DOHH2 (cell line): ENCODE results near the gene SYCE1.

Experiments
- H3F3A ChIP-seq: fragments of 200-600 bp; sonication (generic), shearing (Covaris generic); 2 replicates; pipeline ENCODE4 v1.6.0; 2016; ENCODE audit warnings: antibody characterized with exemption, mild to moderate bottlenecking; ENCODE audit not compliant: control insufficient read depth, insufficient read depth
- H3K27ac ChIP-seq: fragments of 200-600 bp; sonication (generic); 2 replicates; pipeline ENCODE4 v1.5.1; 2014; ENCODE audit warnings: low read depth, mild to moderate bottlenecking, low read length, moderate library complexity
- H3K27me3 ChIP-seq: fragments of 200-600 bp; sonication (generic); 2 replicates; pipeline ENCODE4 v1.6.1; 2014; ENCODE audit warnings: mild to moderate bottlenecking, low read length, mixed read lengths; ENCODE audit not compliant: control insufficient read depth
- H3K36me3 ChIP-seq: fragments of 200-600 bp; sonication (generic); 2 replicates; pipeline ENCODE4 v1.6.1; 2014; ENCODE audit warnings: mild to moderate bottlenecking, low read length, moderate library complexity, mixed read lengths; ENCODE audit not compliant: control insufficient read depth
- H3K4me1 ChIP-seq: fragments of 200-600 bp; sonication (generic); 2 replicates; pipeline ENCODE4 v1.6.1; 2014; ENCODE audit warnings: mild to moderate bottlenecking, low read length, mixed read lengths; ENCODE audit not compliant: control insufficient read depth
- H3K4me2 ChIP-seq: fragments of 200-600 bp; sonication (generic); 2 replicates; pipeline ENCODE4 v1.6.0; 2014; ENCODE audit warnings: mild to moderate bottlenecking, low read length, moderate library complexity
- H3K4me3 ChIP-seq: fragments of 200-600 bp; sonication (generic); 2 replicates; pipeline ENCODE4 v1.5.1; 2014; ENCODE audit warnings: mild to moderate bottlenecking, low read length, mixed read lengths
- H3K79me2 ChIP-seq: fragments of 200-600 bp; sonication (generic); 2 replicates; pipeline ENCODE4 v1.6.1; 2014; ENCODE audit warnings: mild to moderate bottlenecking, low read length, mixed read lengths; ENCODE audit not compliant: control insufficient read depth
- H3K9me2 ChIP-seq: fragments of 200-600 bp; sonication (generic); replicated peaks from 2 replicates; pipeline ENCODE4 v1.6.1; 2014; ENCODE audit warnings: mild to moderate bottlenecking, low read length, mixed read lengths; ENCODE audit not compliant: control insufficient read depth
- H3K9me3 ChIP-seq: fragments of 200-600 bp; sonication (generic); 2 replicates; pipeline ENCODE4 v1.6.1; 2014; ENCODE audit warnings: antibody characterized with exemption, low read length, mixed read lengths; ENCODE audit not compliant: control insufficient read depth, insufficient read depth
- H4K20me1 ChIP-seq: fragments of 200-600 bp; sonication (generic); 2 replicates; pipeline ENCODE4 v1.6.0; 2014; ENCODE audit warnings: low read depth, mild to moderate bottlenecking, antibody characterized with exemption, low read length, moderate library complexity; ENCODE audit not compliant: control insufficient read depth, insufficient read depth
- CTCF ChIP-seq: fragments of 200-600 bp; sonication (generic); IDR thresholded peaks from one replicate; pipeline ENCODE4 v1.5.1; 2014; ENCODE audit warnings: antibody characterized with exemption, mild to moderate bottlenecking, low read depth, low read length; ENCODE audit not compliant: poor library complexity, severe bottlenecking
- EZH2phosphoT487 ChIP-seq: fragments of 200-600 bp; sonication (generic); IDR thresholded peaks from 2 replicates; pipeline ENCODE4 v1.6.1; 2017; ENCODE audit warnings: borderline replicate concordance, mild to moderate bottlenecking, antibody characterized with exemption, low read length, moderate library complexity, mixed read lengths

SYCE1 gene

DNA sequence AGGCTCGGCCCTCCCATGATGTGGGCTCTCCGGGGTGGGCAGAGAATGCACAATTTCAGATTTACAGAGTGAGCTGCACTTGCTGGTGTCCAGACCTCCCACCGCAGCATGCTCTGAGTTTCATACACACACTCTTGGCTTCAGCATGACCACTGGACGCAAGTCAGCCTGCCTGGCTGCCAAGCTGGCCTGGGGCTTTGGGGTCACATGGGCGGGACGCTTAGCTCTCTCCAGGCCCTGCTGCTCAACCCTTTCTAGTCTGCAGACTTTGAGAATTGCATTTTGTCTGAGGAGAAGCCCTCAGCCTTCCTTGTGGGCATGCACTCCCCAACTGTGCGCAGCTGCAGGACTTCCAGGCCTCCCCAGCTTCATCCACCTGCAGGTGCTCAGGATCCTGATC is 32.5 kb downstream of the SYCE1 start:
- no peaks in the 10 kb centered on the region for H3K79me2 ChIP-seq
- no peaks in the 10 kb centered on the region for H3K27me3 ChIP-seq
- H3K9me2 ChIP-seq = no peaks in the 10 kb centered on the region
- no peaks in the 10 kb centered on the region for H3K36me3 ChIP-seq
- TF ChIP-seq CTCF (no peak), EZH2phosphoT487 (no peak)
- H3K4me3 ChIP-seq = no peak overlapping the region
- no peak overlapping the region for H3K27ac ChIP-seq
- H3K4me1 ChIP-seq = no peaks in the 10 kb centered on the region
- no peaks in the 10 kb centered on the region for H3K9me3 ChIP-seq
- no peak overlapping the region for H3K4me2 ChIP-seq
- H4K20me1 ChIP-seq = no peaks in the 10 kb centered on the region
- no peaks in the 10 kb centered on the region for H3F3A ChIP-seq

GRCh38 chr10:133530506-133530905 is 34.9 kb downstream of the SYCE1 start:
- H3K36me3 ChIP-seq = no peaks in the 10 kb centered on the region
- TF ChIP-seq EZH2phosphoT487 (no peak), CTCF (no peak)
- H3K27ac ChIP-seq = no peak overlapping the region
- no peaks in the 10 kb centered on the region for H3K27me3 ChIP-seq
- H3K4me2 ChIP-seq = no peak overlapping the region
- no peak overlapping the region for H3K4me3 ChIP-seq
- no peaks in the 10 kb centered on the region for H4K20me1 ChIP-seq
- H3K79me2 ChIP-seq = no peaks in the 10 kb centered on the region
- no peaks in the 10 kb centered on the region for H3K9me2 ChIP-seq
- no peaks in the 10 kb centered on the region for H3K9me3 ChIP-seq
- no peaks in the 10 kb centered on the region for H3F3A ChIP-seq
- no peaks in the 10 kb centered on the region for H3K4me1 ChIP-seq

DNA sequence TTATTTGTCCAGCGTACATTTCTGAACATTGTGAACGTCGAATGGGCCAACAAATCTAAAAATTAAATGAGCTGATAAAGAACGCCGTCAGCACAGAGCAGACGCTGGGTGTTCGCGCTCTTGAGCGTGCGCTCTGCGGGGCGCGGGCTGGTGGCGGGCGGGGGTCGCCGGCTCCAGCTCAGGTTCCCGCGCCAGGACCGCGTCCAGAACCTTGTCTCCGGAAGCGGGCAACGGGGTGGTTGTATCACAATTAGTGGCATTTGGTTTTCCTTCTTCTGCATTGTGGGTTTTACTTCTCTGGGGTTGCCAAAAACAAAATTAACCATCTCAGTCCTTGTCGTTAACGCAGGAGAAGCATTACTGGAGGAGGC is 35.8 kb downstream of the SYCE1 start:
- Histone ChIP-seq H3K9me2 (no peaks in the 10 kb centered on the region), H3K9me3 (no peaks in the 10 kb centered on the region), H3F3A (no peaks in the 10 kb centered on the region), H3K4me2 (no peak overlapping the region), H3K4me3 (no peak overlapping the region), H3K79me2 (no peaks in the 10 kb centered on the region), H3K4me1 (no peaks in the 10 kb centered on the region), H4K20me1 (no peaks in the 10 kb centered on the region), H3K27ac (no peak overlapping the region), H3K36me3 (no peaks in the 10 kb centered on the region), H3K27me3 (no peaks in the 10 kb centered on the region)
- TF ChIP-seq CTCF (no peak), EZH2phosphoT487 (no peak)
